A549 (cell line): Measurements from ENCODE around the gene TMEM158.

ENCODE experiments used
- CHD2 ChIP-seq: fragments of 150-350 bp; IDR thresholded peaks from 2 replicates; pipeline ENCODE4 v1.6.1; 2014; ENCODE audit warnings: low read length; ENCODE audit not compliant: partially characterized antibody
- EP300 ChIP-seq, 2 experiments: fragments of >200 bp; sonication (Bioruptor Twin); formaldehyde crosslinking; IDR thresholded peaks; 2 replicates in 1 of 2; 3 replicates in 1 of 2; pipeline ENCODE4 v1.6.1; 2016 to 2017
- POLR2A ChIP-seq: IDR thresholded peaks from 2 replicates; pipeline ENCODE4 v1.6.1; 2012; ENCODE audit warnings: mild to moderate bottlenecking, low read length
- RAD21 ChIP-seq, 2 experiments: fragments of >200 bp in 1 of 2; sonication (Bioruptor Twin) in 1 of 2; formaldehyde crosslinking in 1 of 2; IDR thresholded peaks in 1 of 2; conservative IDR thresholded peaks in 1 of 2; 2 replicates in 1 of 2; 3 replicates in 1 of 2; pipeline ENCODE4 v1.6.1; 2012 to 2018; ENCODE audit warnings: inconsistent platforms in 1 of 2
- RCOR1 ChIP-seq: fragments of 150-350 bp; IDR thresholded peaks from 2 replicates; pipeline ENCODE4 v1.6.1; 2014; ENCODE audit warnings: antibody characterized with exemption, low read length, low read depth
- RFX5 ChIP-seq: fragments of 450-650 bp; IDR thresholded peaks from 2 replicates; pipeline ENCODE4 v1.7.1; 2014; ENCODE audit warnings: antibody characterized with exemption, mild to moderate bottlenecking, moderate library complexity
- TF ChIP-seq, protein P1 (sequence below): fragments of >200 bp; sonication (Bioruptor Twin); formaldehyde crosslinking; IDR thresholded peaks from 3 replicates; pipeline ENCODE4 v1.5.1; 2016
- TF ChIP-seq, protein P2 (sequence below): fragments of >200 bp; sonication (Bioruptor Twin); formaldehyde crosslinking; IDR thresholded peaks from 3 replicates; pipeline ENCODE4 v1.6.1; 2016
- TF ChIP-seq, protein P3 (sequence below): fragments of 200-600 bp; sonication (generic); IDR thresholded peaks from 2 replicates; pipeline ENCODE4 v1.6.1; 2016; ENCODE audit warnings: antibody characterized with exemption, mild to moderate bottlenecking, moderate library complexity

DNA sequence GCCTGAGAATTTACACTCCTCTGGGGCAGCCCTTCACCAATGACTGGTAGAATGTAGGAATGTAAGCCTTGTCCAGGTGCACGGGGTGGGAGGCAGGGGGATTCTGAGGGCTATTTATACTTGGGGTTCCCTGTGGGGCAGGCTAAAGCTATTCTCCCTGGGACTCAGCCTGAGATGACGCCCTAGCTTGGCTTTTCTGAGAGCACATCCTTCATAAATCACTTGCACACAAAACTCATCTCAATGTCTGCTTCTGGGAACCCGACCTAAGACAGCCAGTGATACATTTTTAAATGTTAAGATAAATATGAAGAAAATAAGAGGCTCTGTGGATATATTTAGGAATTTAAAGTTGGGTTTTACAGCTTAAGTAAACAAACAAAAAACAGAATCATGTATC is 16.6 kb downstream of the TMEM158 start:
- TF ChIP-seq, protein P1, sequence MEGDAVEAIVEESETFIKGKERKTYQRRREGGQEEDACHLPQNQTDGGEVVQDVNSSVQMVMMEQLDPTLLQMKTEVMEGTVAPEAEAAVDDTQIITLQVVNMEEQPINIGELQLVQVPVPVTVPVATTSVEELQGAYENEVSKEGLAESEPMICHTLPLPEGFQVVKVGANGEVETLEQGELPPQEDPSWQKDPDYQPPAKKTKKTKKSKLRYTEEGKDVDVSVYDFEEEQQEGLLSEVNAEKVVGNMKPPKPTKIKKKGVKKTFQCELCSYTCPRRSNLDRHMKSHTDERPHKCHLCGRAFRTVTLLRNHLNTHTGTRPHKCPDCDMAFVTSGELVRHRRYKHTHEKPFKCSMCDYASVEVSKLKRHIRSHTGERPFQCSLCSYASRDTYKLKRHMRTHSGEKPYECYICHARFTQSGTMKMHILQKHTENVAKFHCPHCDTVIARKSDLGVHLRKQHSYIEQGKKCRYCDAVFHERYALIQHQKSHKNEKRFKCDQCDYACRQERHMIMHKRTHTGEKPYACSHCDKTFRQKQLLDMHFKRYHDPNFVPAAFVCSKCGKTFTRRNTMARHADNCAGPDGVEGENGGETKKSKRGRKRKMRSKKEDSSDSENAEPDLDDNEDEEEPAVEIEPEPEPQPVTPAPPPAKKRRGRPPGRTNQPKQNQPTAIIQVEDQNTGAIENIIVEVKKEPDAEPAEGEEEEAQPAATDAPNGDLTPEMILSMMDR, result no peak
- no peak for TF ChIP-seq RFX5
- no peak for TF ChIP-seq POLR2A
- TF ChIP-seq, protein P2, sequence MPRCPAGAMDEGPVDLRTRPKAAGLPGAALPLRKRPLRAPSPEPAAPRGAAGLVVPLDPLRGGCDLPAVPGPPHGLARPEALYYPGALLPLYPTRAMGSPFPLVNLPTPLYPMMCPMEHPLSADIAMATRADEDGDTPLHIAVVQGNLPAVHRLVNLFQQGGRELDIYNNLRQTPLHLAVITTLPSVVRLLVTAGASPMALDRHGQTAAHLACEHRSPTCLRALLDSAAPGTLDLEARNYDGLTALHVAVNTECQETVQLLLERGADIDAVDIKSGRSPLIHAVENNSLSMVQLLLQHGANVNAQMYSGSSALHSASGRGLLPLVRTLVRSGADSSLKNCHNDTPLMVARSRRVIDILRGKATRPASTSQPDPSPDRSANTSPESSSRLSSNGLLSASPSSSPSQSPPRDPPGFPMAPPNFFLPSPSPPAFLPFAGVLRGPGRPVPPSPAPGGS, result no peak
- TF ChIP-seq RAD21 (conservative IDR thresholded peaks at IDR 0.05 in 1 of 2, IDR thresholded peaks at IDR 0.05 in 1 of 2), result no peak
- no peak for TF ChIP-seq CHD2
- TF ChIP-seq, protein P3, sequence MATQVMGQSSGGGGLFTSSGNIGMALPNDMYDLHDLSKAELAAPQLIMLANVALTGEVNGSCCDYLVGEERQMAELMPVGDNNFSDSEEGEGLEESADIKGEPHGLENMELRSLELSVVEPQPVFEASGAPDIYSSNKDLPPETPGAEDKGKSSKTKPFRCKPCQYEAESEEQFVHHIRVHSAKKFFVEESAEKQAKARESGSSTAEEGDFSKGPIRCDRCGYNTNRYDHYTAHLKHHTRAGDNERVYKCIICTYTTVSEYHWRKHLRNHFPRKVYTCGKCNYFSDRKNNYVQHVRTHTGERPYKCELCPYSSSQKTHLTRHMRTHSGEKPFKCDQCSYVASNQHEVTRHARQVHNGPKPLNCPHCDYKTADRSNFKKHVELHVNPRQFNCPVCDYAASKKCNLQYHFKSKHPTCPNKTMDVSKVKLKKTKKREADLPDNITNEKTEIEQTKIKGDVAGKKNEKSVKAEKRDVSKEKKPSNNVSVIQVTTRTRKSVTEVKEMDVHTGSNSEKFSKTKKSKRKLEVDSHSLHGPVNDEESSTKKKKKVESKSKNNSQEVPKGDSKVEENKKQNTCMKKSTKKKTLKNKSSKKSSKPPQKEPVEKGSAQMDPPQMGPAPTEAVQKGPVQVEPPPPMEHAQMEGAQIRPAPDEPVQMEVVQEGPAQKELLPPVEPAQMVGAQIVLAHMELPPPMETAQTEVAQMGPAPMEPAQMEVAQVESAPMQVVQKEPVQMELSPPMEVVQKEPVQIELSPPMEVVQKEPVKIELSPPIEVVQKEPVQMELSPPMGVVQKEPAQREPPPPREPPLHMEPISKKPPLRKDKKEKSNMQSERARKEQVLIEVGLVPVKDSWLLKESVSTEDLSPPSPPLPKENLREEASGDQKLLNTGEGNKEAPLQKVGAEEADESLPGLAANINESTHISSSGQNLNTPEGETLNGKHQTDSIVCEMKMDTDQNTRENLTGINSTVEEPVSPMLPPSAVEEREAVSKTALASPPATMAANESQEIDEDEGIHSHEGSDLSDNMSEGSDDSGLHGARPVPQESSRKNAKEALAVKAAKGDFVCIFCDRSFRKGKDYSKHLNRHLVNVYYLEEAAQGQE, result no peak
- no peak for TF ChIP-seq RCOR1
- no peak for TF ChIP-seq EP300 (IDR thresholded peaks at IDR 0.05)
